Measurements from ENCODE around the gene PDGFRB.

PDGFRB gene

GRCh38 chr5:150181766-150182545 is 26.3 kb upstream of the PDGFRB start:
- no peak for DNase-seq (ENCODE audit: low read depth, low spot score)

DNA sequence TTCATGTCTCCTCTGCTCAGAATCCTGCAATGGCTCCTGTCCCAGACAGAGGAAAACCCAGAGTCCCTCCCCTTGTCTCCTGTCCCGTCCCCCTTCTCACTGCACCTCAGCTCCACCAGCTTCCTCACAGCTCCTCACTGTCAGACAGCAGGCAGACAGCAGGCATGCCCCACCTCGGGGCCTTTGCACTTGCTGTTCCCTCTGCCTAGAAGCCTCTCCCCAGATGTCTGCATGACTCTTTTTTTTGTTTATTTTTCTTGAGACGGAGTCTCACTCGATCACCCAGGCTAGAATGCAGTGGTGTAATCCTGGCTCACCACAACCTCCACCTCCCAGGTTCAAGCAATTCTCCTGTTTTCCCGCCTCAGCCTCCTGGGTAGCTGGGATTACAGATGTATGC is 25.4 kb upstream of the PDGFRB start:
- no peak for DNase-seq (ENCODE audit: low read depth, low spot score)

- no peak for DNase-seq (ENCODE audit: low read depth, low spot score)
These were observed 24.8 kb upstream of the PDGFRB start for GRCh38 chr5:150180241-150181026.

DNA sequence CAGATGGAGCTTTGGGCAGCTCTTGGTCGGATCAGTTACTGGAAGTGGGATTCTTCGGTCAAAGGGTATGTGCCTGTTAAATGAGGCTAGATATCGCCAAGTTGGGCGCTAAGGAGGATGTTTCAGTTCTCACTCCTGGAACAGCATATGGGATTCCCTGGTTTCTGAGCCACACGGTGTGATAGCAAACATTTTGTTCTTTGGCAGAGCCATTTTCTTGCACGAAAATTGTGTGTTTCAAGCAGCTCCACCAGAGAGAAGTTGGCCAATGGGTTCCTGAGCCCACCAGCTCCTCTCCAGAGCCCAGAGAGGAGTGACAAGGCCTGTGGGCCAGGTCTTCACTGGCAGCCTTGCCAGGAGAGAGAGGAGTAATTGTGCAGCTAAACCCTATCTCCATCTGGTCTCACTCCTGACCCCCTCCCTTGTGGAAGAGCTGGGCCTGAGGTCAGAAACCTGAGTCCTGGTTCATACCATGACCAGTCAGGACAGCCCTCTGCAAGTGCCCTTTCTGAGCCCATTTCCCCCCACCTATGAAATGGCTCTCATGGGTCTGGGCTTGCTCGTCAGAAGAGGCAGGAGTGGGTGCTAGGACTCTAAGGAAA is 23.5 kb upstream of the PDGFRB start:
- DNase-seq (ENCODE audit: low read depth, low spot score) = no peak

DNA sequence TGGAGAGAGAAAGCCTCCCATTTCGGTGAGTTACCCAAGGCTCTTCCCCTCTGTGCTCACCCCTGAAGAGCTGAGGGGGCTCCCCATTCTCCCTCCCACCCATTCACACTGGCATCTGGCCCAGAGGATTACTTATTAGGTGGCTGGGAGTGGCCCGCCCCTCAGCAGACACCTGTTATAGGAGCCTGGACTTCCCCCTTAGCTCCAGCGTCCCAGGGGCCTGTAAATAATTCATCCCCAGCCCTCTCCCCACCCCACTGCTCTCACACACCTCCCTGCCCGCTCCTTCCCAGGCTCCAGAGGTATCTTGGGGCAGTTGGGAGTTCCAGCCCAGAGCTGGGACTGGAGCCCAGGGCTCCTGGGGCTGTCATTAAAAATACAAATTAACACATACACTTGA is 22.6 kb upstream of the PDGFRB start:
- DNase-seq (ENCODE audit: low read depth, low spot score) = no peak

DNA sequence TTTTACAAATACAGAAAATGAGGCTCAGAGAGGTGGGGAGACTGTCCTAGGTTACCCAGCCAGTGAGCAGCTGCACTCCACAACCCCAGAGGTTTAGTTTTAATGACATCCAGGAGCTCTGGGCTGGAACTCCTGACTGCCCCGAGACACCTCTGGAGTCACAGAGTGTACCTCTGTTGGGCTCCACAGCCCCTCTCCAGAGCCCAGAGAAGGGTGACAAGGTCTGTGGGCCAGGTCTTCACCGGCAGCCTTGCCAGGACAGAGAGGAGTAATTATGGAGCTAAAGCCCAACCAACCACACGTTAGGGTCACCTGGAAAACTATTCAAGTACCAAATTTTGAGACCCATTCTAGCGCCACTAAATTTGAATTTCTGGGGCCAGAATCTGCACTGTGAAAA is 22.1 kb upstream of the PDGFRB start:
- no peak for DNase-seq (ENCODE audit: low read depth, low spot score)

DNA sequence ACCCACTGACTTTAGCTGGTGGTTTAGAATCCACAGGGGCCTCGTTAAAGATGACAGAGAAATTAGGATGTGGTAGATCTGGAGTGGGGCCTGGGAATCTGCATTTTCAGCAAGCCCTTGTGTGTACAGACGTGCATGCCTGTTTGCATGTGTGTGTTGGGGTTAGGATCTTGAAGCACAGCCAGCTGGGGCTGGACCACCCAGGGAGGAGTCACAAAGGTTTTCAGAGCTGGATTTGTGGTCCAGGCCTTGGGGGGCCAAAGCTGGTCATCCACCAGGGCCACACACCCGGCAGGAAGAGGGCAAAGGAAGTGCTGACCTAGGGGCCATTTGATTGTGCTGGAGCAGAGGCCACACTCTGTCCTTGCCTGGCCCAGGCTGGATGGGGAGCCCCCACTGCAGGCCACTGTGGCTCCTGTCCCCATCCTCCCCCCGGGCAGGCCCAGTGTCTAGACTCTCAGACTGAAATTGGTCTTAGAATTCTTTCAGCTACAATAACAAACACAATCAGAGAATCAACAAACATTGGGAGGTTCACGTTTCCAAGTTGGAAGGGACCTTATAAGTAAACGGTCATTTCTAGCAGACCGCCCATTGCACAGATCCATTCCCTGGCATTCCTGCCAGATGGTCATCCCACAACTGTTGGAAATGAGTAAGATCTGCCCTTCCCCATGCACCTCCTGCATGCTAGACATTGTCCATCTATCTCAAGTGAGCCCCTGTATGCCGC is 21.3 kb upstream of the PDGFRB start:
- DNase-seq (ENCODE audit: low read depth, low spot score) = no peak

GRCh38 chr5:150175536-150175935 is 19.9 kb upstream of the PDGFRB start:
- no peak for DNase-seq (ENCODE audit: low read depth, low spot score)

GRCh38 chr5:150175076-150175475 is 19.4 kb upstream of the PDGFRB start:
- DNase-seq (ENCODE audit: low read depth, low spot score) = no peak

- no peak for DNase-seq (ENCODE audit: low read depth, low spot score)
These were observed 18.6 kb upstream of the PDGFRB start for GRCh38 chr5:150174285-150174684.

GRCh38 chr5:150173161-150173560 is 17.5 kb upstream of the PDGFRB start:
- DNase-seq (ENCODE audit: low read depth, low spot score) = no peak

DNA sequence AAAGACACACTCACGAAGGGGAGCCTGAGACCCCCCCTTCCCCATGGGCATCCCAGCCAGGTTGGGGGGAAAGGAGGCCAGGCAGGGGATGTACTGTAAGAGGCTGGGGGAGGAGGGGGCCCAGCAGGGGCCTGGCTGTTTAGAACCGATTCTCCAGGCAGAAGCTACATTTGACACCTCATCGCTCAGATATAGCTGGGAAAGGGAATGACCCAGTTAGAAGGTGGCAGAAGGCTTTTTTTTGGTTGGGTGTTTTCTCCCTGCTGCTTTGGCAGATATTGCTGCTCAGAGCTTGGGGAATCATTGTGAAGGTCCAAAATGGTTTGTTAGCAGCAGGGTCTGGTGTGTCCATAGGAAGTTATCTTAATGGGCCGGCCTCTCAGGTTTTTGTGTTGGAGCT is 16.9 kb upstream of the PDGFRB start:
- DNase-seq (ENCODE audit: low read depth, low spot score) = no peak

- no peak for DNase-seq (ENCODE audit: low read depth, low spot score)
These were observed 16.5 kb upstream of the PDGFRB start for GRCh38 chr5:150172145-150172544.

GRCh38 chr5:150168864-150169263 is 13.2 kb upstream of the PDGFRB start:
- DNase-seq (ENCODE audit: low read depth, low spot score) = no peak

- no peak for DNase-seq (ENCODE audit: low read depth, low spot score)
These were observed 12.3 kb upstream of the PDGFRB start for GRCh38 chr5:150167908-150168307.

DNA sequence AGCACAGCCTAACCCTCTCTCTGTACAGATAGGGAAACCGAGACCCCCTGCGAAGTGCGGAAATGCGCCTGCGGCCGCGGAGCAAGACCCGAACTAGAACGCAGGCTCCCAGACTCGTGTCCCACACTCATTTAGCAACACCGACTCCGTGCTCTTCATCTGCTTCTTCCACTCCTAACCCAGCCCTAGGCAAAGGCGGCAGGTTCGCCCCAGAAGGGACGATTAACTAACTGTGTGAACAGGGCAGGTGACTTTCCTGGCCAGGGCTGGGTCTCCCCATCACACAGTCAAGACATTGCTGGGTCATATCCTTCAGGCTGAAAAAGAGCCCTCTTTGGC is 11.8 kb upstream of the PDGFRB start:
- no peak for DNase-seq (ENCODE audit: low read depth, low spot score)

- no peak for DNase-seq (ENCODE audit: low read depth, low spot score)
These were observed 11.2 kb upstream of the PDGFRB start, which contains the start of gene CDX1 for GRCh38 chr5:150166650-150167511. Gene CDX1 (plus strand): TSS chr5:150166778. CDS start chr5:150166877, 99 bp downstream.

GRCh38 chr5:150166037-150166649 is 10.5 kb upstream of the PDGFRB start:
- no peak for DNase-seq (ENCODE audit: low read depth, low spot score)

DNA sequence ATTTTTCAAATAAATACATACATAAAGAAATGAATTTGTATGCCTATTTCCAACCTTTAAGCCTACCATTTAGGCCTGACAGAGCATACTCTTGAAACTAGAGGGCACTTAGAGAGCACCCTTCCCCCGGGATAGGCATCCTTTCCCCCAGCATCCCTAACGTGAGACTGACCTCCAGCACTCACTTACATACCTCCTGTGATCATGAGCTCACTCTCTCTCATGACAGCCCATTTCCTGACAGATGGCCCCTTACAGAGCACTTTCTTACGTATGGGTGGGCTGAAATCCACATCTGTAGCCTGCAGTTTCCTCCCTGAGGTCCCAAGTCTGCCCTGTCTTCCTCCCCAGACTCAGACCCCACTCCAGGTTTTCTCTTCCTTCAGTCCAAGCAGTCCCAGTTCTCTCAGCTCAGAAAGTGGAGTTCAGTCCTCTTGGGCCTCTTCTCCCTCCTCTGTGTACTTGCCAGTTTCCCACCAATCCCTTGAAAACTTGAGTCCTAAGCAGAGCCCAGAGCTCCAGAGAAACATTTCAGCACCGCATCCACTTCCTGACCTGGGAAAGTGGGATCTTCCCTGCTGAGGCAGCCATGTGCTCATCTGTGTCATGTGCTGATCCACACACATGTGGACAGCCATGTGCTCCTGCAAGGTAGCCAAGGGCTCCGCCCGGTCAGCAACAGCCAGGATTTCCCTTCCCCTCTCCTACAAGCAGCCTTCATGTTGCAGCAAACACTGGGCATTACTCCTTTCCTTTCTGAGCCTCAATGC is 8.8 kb upstream of the PDGFRB start:
- DNase-seq (ENCODE audit: low read depth, low spot score) = no peak

DNA sequence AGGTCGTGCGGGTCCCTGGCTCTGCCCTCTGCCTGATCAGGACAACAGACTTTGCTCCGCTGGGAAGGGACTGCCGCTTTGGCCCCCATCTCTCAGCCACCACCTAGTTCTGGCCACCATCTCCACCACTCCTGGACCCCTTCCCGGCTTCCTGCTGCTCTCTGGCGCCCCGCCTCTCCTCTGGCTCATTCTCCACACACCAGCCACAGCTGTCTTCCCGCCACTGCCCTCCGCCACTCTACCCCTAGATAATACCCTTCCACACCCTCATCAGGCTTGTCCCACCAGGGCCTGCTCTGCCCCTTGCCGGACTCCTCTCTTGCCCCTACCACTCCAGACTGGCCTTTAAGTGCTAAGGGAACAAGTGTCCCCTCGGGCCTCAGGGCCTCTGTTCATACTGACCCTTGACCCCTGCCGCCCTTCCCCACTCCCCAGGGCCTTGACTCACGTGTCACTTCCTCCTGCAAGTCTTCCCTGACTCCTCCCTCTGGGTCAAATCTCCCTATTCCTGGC is 8.0 kb upstream of the PDGFRB start:
- DNase-seq (ENCODE audit: low read depth, low spot score) = no peak
